ENCODE results near the gene USP8.

USP8 gene

GRCh38 chr15:50544368-50544767 is 120.2 kb downstream of the USP8 start:
- DNase-seq: no peak

DNA sequence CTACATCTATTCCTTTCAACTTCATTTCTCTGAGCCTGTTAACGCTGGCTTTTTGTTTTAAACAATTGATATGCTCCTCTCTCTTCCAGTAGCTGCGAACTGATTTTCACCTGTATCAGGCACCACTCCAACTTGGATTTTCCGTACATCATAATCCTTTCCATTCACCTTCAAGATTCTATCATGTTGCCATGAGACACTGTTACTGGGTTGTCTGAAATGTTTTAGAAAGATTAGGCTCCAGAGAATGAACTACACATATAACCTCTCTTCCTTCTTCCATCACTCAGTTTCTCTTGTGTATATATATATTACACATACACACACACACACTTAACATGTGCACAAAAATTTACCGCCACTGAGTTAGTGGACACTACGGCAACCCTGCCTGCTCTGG is 122.4 kb downstream of the USP8 start, which contains the start of gene USP50:
Gene USP50, minus strand, starts transcription at position 101 of the 400 bp plus-strand sequence. CDS start 141 bp downstream, outside the sequence.
- DNase-seq: no peak

- no peak for DNase-seq
Observed at GRCh38 chr15:50549326-50549725, 125.1 kb downstream of the USP8 start.

- no peak for DNase-seq
Observed at GRCh38 chr15:50552238-50552637, 128.0 kb downstream of the USP8 start.

GRCh38 chr15:50556642-50557371 is 132.6 kb downstream of the USP8 start:
- DNase-seq: no peak

GRCh38 chr15:50558012-50558411 is 133.8 kb downstream of the USP8 start:
- DNase-seq: no peak

GRCh38 chr15:50562735-50563640 is 138.8 kb downstream of the USP8 start:
- DNase-seq: peak; percentile 23

- no peak for DNase-seq
Observed at GRCh38 chr15:50563756-50564155, 139.6 kb downstream of the USP8 start.
